Transverse colon (tissue), 4 donors: ENCODE measurements around the gene WDFY2. TPM values are rescaled to one million over a fixed set of nuclear protein-coding genes. Genes with fewer than 3 reads are reported as not detected.
A peak's percentile ranks its signal among the peaks of the same experiment; 100 is the strongest.

ENCODE experiments used
- DNase-seq: peaks from one replicate; pipeline ENCODE4 v3.0.0-alpha.2; 2019
- H3K27ac ChIP-seq, 4 donors: fragments of 200-600 bp; sonication (generic); 2 replicates each; pipeline ENCODE4 v1.5.1; 2016 to 2018; ENCODE audit warnings: inconsistent platforms in 4 of 4
- H3K27me3 ChIP-seq: fragments of 200-600 bp; sonication (generic); 2 replicates; pipeline ENCODE4 v1.5.1; 2017; ENCODE audit warnings: inconsistent platforms
- H3K36me3 ChIP-seq, 4 donors: fragments of 200-600 bp; sonication (generic); 2 replicates each; pipeline ENCODE4 v1.5.1; 2017 to 2019; ENCODE audit warnings: inconsistent platforms in 4 of 4
- H3K4me1 ChIP-seq, 4 donors: fragments of 200-600 bp; sonication (generic); 2 replicates each; pipeline ENCODE4 v1.5.1; 2017 to 2020; ENCODE audit warnings: inconsistent platforms in 4 of 4
- H3K4me3 ChIP-seq, 4 donors: fragments of 200-600 bp; sonication (generic); 1 replicate in 1 of 4; 2 replicates in 3 of 4; pipeline versions ENCODE4 v1.5.1 to v1.6.1; 2017 to 2019; ENCODE audit warnings: inconsistent platforms in 4 of 4
- H3K9me3 ChIP-seq, 2 donors: fragments of 200-600 bp; sonication (generic); 2 replicates each; pipeline ENCODE4 v1.5.1; 2017 to 2019; ENCODE audit warnings: inconsistent platforms in 2 of 2
- EP300 ChIP-seq: sonication (generic); formaldehyde crosslinking; IDR thresholded peaks from one replicate; pipeline ENCODE4 v1.6.1; 2017; ENCODE audit warnings: antibody characterized with exemption, low read depth
- POLR2A ChIP-seq: fragments of 450-650 bp; IDR thresholded peaks from one replicate; pipeline ENCODE4 v1.6.1; 2016; ENCODE audit warnings: antibody characterized with exemption, mild to moderate bottlenecking, moderate library complexity
- POLR2AphosphoS5 ChIP-seq, 3 donors: sonication (generic); formaldehyde crosslinking; IDR thresholded peaks; one replicate each; pipeline ENCODE4 v1.6.1; 2016; ENCODE audit warnings: antibody characterized with exemption in 3 of 3
- WGBS, 2 donors: methylation state at CpG; one replicate each; pipeline ENCODE4 v1.1.5; 2018; ENCODE audit warnings: low coverage in 1 of 2; 5-methylcytosine and 5-hydroxymethylcytosine counted together
- in situ Hi-C, 4 donors: fragments of 200-750 bp; cut with MboI; loops; one replicate each; pipeline versions ENCODE4 v1.15.0 to v1.15.1; 2017; ENCODE audit warnings: low sequenced_read_pairs in 3 of 4, low pct_ligation_motif_present in 1 of 4, low pct_unique_long_range_greater_than_20kb in 1 of 4
- intact Hi-C: fragments of 100-400 bp; cut with DNase I; formaldehyde crosslinking; loops from one replicate; pipeline ENCODE4 v1.15.1; 2023; ENCODE audit warnings: low total_unique reads
- total RNA-seq, 4 donors: library from RNA; depleted of rRNA; stranded (reverse); fragments of >200 nt; gene quantifications; one replicate each; pipeline ENCODE4 v1.1.0, GENCODE V29; 2016
- TF ChIP-seq, protein P1 (sequence below), 5 experiments: fragments of 200-600 bp in 3 of 5; fragments of 450-650 bp in 2 of 5; sonication (generic) in 3 of 5; IDR thresholded peaks; 1 replicate in 2 of 5; 2 replicates in 3 of 5; pipeline ENCODE4 v1.5.1; 2016 to 2017; ENCODE audit warnings: antibody characterized with exemption in 5 of 5, inconsistent platforms in 3 of 5, mild to moderate bottlenecking in 2 of 5, moderate library complexity in 1 of 5

The WDFY2 gene
- total RNA-seq, 4 donors from 2014 or later = 2.4 to 12.3 (median 6.7) TPM

- TF ChIP-seq EP300 = no peak
- TF ChIP-seq, protein P1, sequence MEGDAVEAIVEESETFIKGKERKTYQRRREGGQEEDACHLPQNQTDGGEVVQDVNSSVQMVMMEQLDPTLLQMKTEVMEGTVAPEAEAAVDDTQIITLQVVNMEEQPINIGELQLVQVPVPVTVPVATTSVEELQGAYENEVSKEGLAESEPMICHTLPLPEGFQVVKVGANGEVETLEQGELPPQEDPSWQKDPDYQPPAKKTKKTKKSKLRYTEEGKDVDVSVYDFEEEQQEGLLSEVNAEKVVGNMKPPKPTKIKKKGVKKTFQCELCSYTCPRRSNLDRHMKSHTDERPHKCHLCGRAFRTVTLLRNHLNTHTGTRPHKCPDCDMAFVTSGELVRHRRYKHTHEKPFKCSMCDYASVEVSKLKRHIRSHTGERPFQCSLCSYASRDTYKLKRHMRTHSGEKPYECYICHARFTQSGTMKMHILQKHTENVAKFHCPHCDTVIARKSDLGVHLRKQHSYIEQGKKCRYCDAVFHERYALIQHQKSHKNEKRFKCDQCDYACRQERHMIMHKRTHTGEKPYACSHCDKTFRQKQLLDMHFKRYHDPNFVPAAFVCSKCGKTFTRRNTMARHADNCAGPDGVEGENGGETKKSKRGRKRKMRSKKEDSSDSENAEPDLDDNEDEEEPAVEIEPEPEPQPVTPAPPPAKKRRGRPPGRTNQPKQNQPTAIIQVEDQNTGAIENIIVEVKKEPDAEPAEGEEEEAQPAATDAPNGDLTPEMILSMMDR (IDR thresholded peaks at IDR 0.05) = no peak
- TF ChIP-seq POLR2AphosphoS5 (IDR thresholded peaks at IDR 0.05) = no peak
- no peak for TF ChIP-seq POLR2A
- intact Hi-C loops (no loop called here), in situ Hi-C loops (no loop called here)
- DNase-seq = no peak
- Histone ChIP-seq H3K9me3 (no peaks in the 10 kb centered on the region), H3K4me3 (no peak overlapping the region), H3K27me3 (no peaks in the 10 kb centered on the region), H3K27ac (no peak overlapping the region), H3K36me3 (no peaks in the 10 kb centered on the region), H3K4me1 (peaks cover 0 to 25% (median 7%) of the 10 kb centered on the region in 4 donors)
- WGBS, 2 donors = 89 to 92% methylated on average over 9 to 10 of the region's 10 CpGs
Observed at GRCh38 chr13:51728972-51729371, 144.7 kb downstream of the WDFY2 start.

GRCh38 chr13:51729866-51730553 is 145.7 kb downstream of the WDFY2 start:
- in situ Hi-C loops (no loop called here), intact Hi-C loops (loop anchor here (10.0 kb wide), 1 partner anchor 145 kb away; the partner anchor contains the start of gene WDFY2)

GRCh38 chr13:51730927-51731326 is 146.7 kb downstream of the WDFY2 start:
- in situ Hi-C loops = no loop called here
- TF ChIP-seq, protein P1 (IDR thresholded peaks at IDR 0.05) = no peak
- TF ChIP-seq POLR2AphosphoS5 (IDR thresholded peaks at IDR 0.05) (no peak), EP300 (no peak), POLR2A (no peak)
- H3K4me1 ChIP-seq = peaks cover 0 to 27% (median 7%) of the 10 kb centered on the region in 4 donors

More at GRCh38 chr13:51729866-51730553, 145.7 kb downstream of the WDFY2 start:
- Histone ChIP-seq H3K27ac (peak overlapping the region; percentile 52 to 71 (median 64)), H3K4me1 (peaks cover 0 to 27% (median 7%) of the 10 kb centered on the region in 4 donors), H3K36me3 (no peaks in the 10 kb centered on the region), H3K27me3 (no peaks in the 10 kb centered on the region), H3K9me3 (no peaks in the 10 kb centered on the region), H3K4me3 (no peak overlapping the region)
- peak; percentile 19 for DNase-seq
- TF ChIP-seq POLR2AphosphoS5 (IDR thresholded peaks at IDR 0.05) (peak in 2 of 3 donors; percentile 40 to 72), EP300 (no peak)
- TF ChIP-seq, protein P1 (IDR thresholded peaks at IDR 0.05) = no peak
- WGBS, 2 donors = 70 to 82% methylated on average over 7 to 11 of the region's 11 CpGs

GRCh38 chr13:51731759-51732158 is 147.5 kb downstream of the WDFY2 start:
- no peaks in the 10 kb centered on the region for H3K36me3 ChIP-seq
- in situ Hi-C loops = no loop called here
- intact Hi-C loops = loop anchor here (10.0 kb wide), 1 partner anchor 147 kb away; the partner anchor contains the start of gene WDFY2
- peaks cover 0 to 27% (median 7%) of the 10 kb centered on the region in 4 donors for H3K4me1 ChIP-seq
- no peaks in the 10 kb centered on the region for H3K9me3 ChIP-seq
- TF ChIP-seq, protein P1 (IDR thresholded peaks at IDR 0.05) = peak in 3 of 5 experiments; percentile 4 to 21 (median 12)
- no peak for TF ChIP-seq POLR2A
- DNase-seq = no peak
- H3K4me3 ChIP-seq = no peak overlapping the region
- WGBS, 2 donors = 61% methylated on average over 4 of the region's 4 CpGs
- H3K27ac ChIP-seq = peak overlapping the region in 2 of 4 donors; percentile 30 to 71
- H3K27me3 ChIP-seq = no peaks in the 10 kb centered on the region

More at GRCh38 chr13:51730927-51731326, 146.7 kb downstream of the WDFY2 start:
- no peaks in the 10 kb centered on the region for H3K36me3 ChIP-seq
- no peak for DNase-seq
- 92% methylated on average over 1 of the region's 1 CpG; no CpG with 5 or more reads in 1 of the 2 donors for WGBS, 2 donors
- H3K27me3 ChIP-seq = no peaks in the 10 kb centered on the region
- H3K4me3 ChIP-seq = no peak overlapping the region
- intact Hi-C loops = loop anchor here (10.0 kb wide), 1 partner anchor 146 kb away; the partner anchor contains the start of gene WDFY2
- peak overlapping the region; percentile 30 to 71 (median 60) for H3K27ac ChIP-seq
- H3K9me3 ChIP-seq = no peaks in the 10 kb centered on the region
